ENCODE data around the gene CSH2. TPM values are rescaled to one million over a fixed set of nuclear protein-coding genes. Genes with fewer than 3 reads are reported as not detected.

Gene CSH2
- total and polyA plus RNA-seq, 7 donors: not detected

DNA sequence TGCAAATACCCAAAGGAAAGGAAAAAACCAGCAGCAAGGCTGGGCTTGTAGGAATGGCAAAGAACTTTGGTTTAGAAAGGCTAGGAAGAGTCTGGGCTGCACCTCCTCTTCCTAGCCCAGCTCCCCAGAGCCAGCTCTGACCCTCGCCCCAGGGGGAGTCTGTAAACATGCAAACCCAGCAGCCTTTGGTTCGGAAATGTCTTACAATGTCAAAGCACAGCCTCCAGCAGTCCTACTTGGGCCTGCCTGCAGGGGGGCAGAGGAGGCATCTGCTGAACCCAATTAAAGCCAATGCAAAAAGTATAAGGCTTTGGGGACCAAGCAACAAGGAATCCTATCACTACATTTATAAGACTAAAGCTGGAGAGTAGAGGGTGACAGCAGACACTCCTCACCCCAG lies 41.0 kb downstream of the CSH2 start:
- DNase-seq (no peak), ATAC-seq (no peak)
- no peak overlapping the region for H3K27ac ChIP-seq
- no peaks in the 10 kb centered on the region for H3K27me3 ChIP-seq (ENCODE audit: insufficient read depth in 3 of 3, low read length in 2 of 3)
- TF ChIP-seq, protein P1, sequence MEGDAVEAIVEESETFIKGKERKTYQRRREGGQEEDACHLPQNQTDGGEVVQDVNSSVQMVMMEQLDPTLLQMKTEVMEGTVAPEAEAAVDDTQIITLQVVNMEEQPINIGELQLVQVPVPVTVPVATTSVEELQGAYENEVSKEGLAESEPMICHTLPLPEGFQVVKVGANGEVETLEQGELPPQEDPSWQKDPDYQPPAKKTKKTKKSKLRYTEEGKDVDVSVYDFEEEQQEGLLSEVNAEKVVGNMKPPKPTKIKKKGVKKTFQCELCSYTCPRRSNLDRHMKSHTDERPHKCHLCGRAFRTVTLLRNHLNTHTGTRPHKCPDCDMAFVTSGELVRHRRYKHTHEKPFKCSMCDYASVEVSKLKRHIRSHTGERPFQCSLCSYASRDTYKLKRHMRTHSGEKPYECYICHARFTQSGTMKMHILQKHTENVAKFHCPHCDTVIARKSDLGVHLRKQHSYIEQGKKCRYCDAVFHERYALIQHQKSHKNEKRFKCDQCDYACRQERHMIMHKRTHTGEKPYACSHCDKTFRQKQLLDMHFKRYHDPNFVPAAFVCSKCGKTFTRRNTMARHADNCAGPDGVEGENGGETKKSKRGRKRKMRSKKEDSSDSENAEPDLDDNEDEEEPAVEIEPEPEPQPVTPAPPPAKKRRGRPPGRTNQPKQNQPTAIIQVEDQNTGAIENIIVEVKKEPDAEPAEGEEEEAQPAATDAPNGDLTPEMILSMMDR (IDR thresholded peaks at IDR 0.05): no peak
- H3K4me1 ChIP-seq: peaks cover 34% of the 10 kb centered on the region
- intact Hi-C loops (cut with DNase I): no loop called here
- H3K4me3 ChIP-seq: no peak overlapping the region
- peaks cover 31 to 90% of the 10 kb centered on the region in 2 donors for H3K36me3 ChIP-seq (ENCODE audit: insufficient read depth in 1 of 2, low read depth in 1 of 2)
- no peaks in the 10 kb centered on the region for H3K9me3 ChIP-seq
- WGBS, 3 donors: 75 to 83% (median 75%) methylated on average over 2 of the region's 2 CpGs

DNA sequence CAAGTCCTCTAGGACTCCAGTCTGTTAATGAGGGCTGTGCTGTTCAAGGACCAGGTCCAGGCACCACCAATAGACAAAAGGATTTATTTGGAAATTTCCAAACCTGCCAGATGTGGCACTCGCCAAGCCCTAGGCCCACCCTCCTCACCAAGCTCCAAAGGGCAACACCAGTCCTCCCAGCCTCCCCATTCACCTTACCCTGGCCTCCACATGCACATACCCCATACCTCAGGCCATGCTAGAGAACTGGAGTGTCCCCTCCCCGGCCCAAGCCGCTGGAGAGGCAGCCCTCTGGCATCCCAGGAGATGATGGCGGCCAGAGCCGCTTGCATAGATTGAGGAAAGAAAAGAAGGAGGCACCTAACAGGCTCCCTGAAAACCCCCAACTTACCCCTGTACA lies 41.5 kb downstream of the CSH2 start:
- Histone ChIP-seq H3K27ac (no peak overlapping the region), H3K36me3 (ENCODE audit: insufficient read depth in 1 of 2, low read depth in 1 of 2) (peaks cover 31 to 87% of the 10 kb centered on the region in 2 donors), H3K4me3 (no peak overlapping the region), H3K9me3 (no peaks in the 10 kb centered on the region), H3K4me1 (peaks cover 29% of the 10 kb centered on the region), H3K27me3 (ENCODE audit: insufficient read depth in 3 of 3, low read length in 2 of 3) (no peaks in the 10 kb centered on the region)
- TF ChIP-seq, protein P1 (IDR thresholded peaks at IDR 0.05): no peak
- ATAC-seq: no peak
- intact Hi-C loops (cut with DNase I): no loop called here
- no peak for DNase-seq
- WGBS, 3 donors: 79 to 87% (median 81%) methylated on average over 5 of the region's 5 CpGs

DNA sequence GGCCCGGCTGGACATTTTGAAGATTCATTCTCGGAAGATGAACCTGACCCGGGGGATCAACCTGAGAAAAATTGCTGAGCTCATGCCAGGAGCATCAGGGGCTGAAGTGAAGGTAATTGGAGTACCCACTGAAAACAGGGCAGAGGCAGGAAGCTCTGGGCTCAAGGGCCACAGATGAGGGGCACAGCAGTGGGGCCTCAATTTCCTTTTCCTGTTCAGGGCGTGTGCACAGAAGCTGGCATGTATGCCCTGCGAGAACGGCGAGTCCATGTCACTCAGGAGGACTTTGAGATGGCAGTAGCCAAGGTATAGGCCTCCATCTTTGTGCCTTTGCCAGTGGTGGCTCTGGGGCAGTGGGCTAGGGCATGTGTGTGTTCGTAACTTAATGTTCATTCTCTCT lies 42.0 kb downstream of the CSH2 start:
- intact Hi-C loops (cut with DNase I): no loop called here
- Histone ChIP-seq H3K4me3 (no peak overlapping the region), H3K36me3 (ENCODE audit: insufficient read depth in 1 of 2, low read depth in 1 of 2) (peaks cover 29 to 82% of the 10 kb centered on the region in 2 donors), H3K27me3 (ENCODE audit: insufficient read depth in 3 of 3, low read length in 2 of 3) (no peaks in the 10 kb centered on the region), H3K9me3 (no peaks in the 10 kb centered on the region), H3K4me1 (peaks cover 26% of the 10 kb centered on the region), H3K27ac (no peak overlapping the region)
- WGBS, 3 donors: 59 to 76% (median 62%) methylated on average over 8 of the region's 8 CpGs
- TF ChIP-seq, protein P1 (IDR thresholded peaks at IDR 0.05): no peak
- no peak for DNase-seq
- no peak for ATAC-seq

DNA sequence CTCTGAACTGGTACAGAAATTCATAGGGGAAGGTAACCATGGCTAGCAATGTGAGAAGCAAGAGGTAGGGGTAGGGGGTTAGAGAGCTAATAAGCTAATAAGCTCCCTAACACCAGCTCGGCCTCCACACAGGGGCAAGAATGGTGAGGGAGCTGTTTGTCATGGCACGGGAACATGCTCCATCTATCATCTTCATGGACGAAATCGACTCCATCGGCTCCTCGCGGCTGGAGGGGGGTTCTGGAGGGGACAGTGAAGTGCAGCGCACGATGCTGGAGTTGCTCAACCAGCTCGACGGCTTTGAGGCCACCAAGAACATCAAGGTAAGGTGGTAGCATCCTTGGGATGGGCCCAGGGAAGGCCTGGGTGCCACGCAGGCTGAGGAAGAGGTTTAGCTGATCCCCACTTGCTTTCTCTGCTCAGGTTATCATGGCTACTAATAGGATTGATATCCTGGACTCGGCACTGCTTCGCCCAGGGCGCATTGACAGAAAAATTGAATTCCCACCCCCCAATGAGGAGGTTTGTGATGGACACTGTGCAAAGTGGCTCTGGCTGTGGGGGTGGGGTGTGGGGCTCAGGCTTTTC lies 42.5 kb downstream of the CSH2 start:
- no peak for DNase-seq
- WGBS, 3 donors: 80 to 83% (median 82%) methylated on average over 15 of the region's 15 CpGs
- ATAC-seq: no peak
- Histone ChIP-seq H3K27ac (no peak overlapping the region), H3K4me3 (no peak overlapping the region), H3K27me3 (ENCODE audit: insufficient read depth in 3 of 3, low read length in 2 of 3) (no peaks in the 10 kb centered on the region), H3K36me3 (ENCODE audit: insufficient read depth in 1 of 2, low read depth in 1 of 2) (peaks cover 29 to 78% of the 10 kb centered on the region in 2 donors), H3K4me1 (peaks cover 30% of the 10 kb centered on the region), H3K9me3 (no peaks in the 10 kb centered on the region)
- intact Hi-C loops (cut with DNase I): no loop called here
- TF ChIP-seq, protein P1 (IDR thresholded peaks at IDR 0.05): no peak

DNA sequence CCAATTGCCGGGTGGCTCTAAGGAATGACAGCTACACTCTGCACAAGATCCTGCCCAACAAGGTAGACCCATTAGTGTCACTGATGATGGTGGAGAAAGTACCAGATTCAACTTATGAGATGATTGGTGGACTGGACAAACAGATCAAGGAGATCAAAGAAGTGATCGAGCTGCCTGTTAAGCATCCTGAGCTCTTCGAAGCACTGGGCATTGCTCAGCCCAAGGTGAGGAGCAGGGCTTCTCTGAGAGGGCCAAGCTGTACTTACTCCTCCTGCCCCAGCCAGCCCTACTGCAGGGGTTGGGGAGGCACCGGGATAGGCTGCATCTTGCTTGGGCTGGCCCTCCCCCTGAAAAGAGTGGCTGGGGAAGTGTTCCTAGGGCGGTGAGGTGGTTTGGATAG lies 43.2 kb downstream of the CSH2 start:
- TF ChIP-seq, protein P1 (IDR thresholded peaks at IDR 0.05): no peak
- Histone ChIP-seq H3K4me3 (no peak overlapping the region), H3K27me3 (ENCODE audit: insufficient read depth in 3 of 3, low read length in 2 of 3) (no peaks in the 10 kb centered on the region), H3K36me3 (ENCODE audit: insufficient read depth in 1 of 2, low read depth in 1 of 2) (peaks cover 31 to 79% of the 10 kb centered on the region in 2 donors), H3K9me3 (no peaks in the 10 kb centered on the region), H3K27ac (no peak overlapping the region), H3K4me1 (peaks cover 34% of the 10 kb centered on the region)
- no peak for ATAC-seq
- intact Hi-C loops (cut with DNase I): no loop called here
- WGBS, 3 donors: 78 to 88% (median 80%) methylated on average over 5 of the region's 5 CpGs
- DNase-seq: no peak
